GOT3 (cell line): ENCODE measurements around the gene MTA2.
A peak's percentile ranks its signal among the peaks of the same experiment; 100 is the strongest.
"Not testable (repeated sequence)": the region's sequence is repeated elsewhere in the genome, so short reads cannot be mapped to it uniquely, and the experiment has no call there.

Experiments used
- DNase-seq: peaks from one replicate; lab custom pipeline; 2025; ENCODE audit warnings: mixed read lengths; lab: John Stamatoyannopoulos, UW

The MTA2 gene

DNA sequence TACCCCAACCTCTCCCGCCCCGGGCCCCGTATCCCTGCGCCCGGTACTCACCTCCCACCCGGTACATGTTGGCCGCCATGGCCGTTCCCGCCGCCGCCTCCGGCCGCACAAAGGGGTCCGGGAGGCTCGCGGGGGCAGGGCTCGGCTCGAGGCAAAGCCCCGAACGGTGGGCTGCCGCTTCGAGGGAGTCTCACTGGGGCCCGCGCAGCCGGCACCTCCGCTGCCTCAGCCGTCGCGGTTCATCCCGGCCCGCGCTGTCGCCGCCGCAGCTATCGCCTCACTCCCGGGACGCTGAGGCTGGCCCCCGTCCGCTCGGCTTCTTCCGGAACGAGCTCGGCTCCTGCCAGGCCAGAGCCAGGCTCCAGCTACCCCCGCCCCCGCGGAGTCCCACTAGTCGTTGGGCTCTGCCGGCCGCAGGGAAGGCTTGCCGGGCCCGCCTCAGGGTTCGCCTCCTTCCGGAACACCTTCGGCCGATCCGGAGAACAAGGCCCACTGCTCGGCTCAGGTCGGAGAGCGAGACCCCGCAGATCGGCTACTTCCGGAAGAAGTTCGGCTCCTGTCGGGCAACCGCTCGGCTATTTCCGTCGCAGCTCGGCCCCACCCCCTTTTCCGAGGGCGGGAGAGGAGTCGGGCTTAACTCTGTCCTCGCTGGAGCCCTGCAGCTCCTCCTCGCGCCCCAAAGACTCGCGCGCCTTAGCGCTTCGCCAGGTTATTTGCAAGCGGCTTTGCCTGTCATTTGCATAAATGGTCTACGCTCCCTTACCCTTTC is at the start of gene MTA2:
TSS of gene MTA2 (minus strand) at position 494 of the 769 bp plus-strand sequence. CDS start at position 79, 415 bp downstream.
- DNase-seq = peak; percentile 95

DNA sequence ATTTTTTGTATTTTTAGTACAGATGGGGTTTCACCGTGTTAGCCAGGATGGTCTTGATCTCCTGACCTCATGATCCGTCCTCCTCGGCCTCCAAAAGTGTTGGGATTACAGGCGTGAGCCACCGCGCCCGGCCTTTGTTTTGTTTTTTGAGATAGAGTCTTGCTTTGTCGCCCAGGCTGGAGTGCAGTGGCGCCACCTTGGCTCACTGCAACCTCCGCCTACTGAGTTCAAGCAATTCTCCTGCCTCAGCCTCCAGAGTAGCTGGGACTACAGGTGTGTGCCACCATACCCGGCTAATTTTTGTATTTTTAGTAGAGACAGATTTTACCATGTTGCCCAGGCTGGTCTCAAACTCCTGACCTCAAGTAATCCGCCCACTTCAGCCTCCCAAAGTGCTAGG is 48.6 kb upstream of the MTA2 start:
- DNase-seq = not testable (repeated sequence)

DNA sequence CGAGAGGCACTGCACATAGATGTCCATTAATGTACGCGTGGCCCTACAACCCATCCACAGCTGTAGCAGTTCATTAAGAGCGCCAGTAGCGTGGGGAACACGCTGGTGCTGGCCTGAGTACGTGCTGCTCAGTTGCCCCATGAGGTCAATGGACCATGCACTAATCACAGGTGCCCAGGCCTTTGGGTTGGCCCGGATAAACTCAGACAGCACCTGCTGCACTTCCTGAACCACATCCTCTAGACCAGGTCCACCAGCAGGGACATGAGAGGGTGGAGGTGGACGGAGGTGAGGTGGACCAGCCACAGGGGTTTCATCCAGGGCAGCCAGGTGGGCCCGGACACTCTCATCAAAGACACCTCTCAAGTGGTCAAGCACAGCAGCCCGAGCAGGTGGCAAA is 47.8 kb upstream of the MTA2 start:
- no peak for DNase-seq

DNA sequence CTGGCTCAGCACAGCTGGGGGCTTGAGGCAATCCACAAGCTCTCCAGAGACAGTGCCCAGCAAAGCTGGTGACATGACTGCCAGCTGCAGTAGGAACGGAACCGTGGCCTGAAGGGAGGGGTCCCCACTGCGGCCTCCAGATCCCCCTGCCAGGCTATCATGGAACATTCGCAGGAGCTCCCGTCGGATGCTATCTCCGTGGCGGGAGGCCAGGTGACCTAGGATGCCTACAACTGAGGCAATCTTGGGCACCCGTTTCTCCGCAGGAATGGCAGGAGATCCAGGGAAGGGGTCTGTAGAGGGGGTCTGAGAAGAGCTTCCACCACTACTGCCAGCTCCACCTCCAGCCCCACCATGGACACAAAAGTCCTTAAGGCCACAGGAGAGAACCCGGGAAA is 47.3 kb upstream of the MTA2 start:
- DNase-seq = no peak

DNA sequence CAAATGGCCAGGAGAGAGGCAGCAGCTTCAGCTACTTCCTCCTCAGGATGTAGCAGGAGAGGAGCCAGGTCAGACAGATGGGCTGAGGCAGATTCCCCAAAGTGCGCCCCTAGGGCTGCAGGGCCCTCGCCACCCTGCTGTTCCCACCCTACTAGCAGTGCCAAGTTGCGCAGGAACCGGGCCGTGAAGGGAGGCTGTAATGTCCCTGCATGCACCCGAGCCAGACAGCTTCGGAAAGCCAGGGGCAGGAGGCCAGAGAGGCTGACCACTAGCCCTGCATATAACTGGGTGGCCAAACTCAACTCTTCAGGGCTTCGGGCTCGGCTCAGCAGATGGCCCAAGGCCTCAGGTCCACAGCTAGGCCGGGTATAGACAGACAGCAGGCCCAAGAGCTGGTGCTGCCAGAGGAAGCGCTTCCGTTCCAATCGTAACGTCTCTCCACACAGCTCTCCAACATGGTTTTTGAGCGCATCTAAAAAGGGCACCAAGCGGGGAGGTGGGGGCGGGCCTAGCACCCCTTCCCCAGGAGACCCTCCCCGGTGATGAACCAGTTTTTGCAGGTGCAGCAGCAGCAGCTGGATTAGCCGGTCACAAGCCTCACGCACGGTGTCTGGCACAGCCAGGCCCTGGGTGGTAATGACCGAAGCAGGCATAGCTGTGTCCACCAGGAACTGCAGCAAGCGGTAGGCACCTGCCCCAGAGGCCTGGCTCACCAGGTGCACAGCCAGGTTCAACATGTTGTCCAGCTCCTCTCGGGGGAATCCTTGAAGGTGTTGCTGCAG is 46.7 kb upstream of the MTA2 start:
- DNase-seq = no peak

DNA sequence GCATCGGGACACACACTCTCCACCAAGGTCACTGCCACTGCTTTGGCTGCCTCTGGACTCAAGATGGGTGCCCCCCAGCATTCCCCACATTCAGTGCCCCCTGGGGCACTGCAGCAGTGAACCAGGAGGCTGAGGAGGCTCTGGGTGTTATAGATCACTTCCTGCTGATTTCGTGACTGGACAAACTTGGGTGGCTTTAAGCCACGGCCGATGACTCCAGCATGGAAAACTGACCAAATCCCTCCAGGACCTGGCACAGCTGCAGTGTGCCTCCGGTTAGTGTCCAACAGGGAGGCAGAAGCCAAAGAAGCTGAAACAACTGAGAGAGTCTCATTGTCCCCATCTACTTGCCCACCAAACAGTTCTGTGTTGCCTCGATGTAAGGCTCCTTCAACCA is 45.9 kb upstream of the MTA2 start:
- peak; percentile 22 for DNase-seq

DNA sequence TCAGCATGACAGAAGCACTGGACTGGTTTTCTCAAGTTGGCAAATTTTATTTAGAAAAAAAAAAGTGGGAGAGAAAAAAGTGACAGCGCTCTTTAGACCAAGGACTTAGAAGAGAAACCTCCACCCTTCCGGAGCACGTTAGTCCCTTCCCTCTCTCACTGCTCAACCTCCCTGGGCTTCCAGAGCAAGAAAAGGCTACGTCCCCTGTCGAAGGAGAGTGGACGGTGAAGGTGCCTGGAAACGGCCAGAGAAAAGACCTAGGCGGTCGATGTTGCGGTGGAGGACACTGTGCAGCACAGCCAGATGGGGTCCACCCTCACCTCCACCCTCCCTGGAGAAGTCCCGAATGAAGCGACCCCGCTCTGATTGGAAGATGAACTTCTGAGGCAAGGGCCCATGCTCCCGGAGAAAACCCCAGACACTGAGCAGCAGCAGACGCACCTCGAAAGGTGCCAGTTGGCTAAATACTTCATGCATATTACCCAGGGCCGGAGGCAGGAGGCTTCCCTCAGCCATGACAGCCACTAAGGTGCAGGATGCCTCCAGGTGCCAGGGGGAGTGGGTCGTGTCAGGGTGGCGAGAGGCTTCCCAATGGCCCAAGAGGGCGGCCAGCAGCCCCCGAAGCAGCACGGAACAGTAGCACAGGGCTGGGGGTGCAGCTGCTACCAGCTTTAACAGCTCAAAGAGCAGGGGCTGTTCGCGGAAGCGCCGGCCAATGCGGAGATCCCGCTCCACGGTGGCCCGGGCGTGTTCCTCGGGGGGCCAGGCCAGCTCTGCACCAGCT is 45.4 kb upstream of the MTA2 start:
- DNase-seq = no peak

DNA sequence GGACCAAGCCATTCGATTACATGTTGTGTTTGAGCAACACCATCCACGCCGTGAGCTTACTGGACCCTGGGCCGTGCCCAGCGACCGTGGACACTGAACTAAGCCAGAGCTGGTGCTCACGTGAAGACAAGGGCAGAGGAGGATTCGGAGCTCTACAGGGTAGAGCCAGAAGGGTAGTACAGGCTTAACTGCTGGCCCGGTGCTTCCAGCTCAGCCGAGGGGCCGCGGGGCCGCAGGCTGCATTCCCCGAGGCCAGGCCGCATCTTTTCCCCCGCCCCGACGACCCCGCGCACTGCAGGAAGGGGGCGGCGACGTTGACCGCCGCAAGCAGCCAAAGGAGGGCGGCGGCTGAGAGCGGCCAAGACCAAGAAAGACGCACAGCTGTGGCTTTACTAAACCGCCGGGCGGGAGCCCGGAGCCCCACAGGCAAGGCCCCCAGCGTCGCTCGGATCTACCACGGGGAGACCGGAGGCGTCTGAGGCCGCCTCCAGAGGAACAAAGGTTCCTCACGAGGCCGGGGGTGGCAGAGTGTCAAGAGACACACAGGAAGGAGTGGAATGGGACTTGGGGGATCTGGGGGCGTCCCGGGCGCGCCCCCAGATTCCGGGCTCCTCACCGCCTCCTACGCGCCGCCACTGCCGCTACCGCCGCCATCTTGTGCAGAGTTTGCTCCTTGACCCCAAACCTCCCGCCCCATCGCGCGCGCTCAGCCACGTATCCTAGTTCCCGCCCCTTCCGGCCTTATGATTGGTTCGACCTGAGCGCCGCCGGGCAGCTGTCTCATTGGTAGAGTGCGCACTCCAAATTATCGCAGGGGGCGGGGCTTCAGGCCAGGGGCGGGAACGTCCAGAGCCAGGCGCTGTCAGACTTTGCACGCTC is 44.5 kb upstream of the MTA2 start, which contains the start of gene GANAB:
TSS of gene GANAB (minus strand) at position 668 of the 879 bp plus-strand sequence. CDS start at position 654, 14 bp downstream.
- peak; percentile 92 for DNase-seq

DNA sequence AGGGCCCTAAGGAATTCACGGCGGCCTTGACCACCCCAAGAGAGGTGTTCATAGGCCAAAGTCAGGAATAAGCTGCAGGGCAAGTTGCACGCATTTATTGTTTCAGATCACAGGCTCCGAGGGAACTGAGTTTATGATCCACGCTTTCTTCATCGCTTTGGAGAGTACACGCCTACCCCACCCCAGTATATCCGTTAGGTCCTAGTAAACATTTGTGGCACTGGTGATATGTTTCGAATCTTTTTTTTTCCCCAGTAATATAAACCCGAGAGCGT is 43.9 kb upstream of the MTA2 start:
- DNase-seq = no peak

DNA sequence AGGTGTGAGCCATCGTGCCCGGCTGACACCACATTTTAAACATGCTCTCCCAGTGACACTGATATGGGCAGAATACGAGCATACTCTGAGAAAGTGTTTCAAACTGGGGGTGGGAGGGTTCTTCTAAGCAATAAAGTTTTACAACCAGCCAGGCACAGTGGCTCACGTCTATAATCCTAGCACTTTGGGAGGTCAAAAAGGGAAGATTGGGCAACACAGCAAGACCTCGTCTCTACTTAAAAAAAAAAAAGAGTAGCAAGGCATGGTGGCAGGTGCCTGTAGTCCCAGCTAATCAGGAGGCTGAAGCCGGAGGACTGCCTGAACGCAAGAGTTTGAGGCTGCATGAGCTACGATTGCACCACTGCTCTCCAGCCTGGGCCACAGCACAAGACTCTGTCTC is 42.6 kb upstream of the MTA2 start:
- DNase-seq = no peak

DNA sequence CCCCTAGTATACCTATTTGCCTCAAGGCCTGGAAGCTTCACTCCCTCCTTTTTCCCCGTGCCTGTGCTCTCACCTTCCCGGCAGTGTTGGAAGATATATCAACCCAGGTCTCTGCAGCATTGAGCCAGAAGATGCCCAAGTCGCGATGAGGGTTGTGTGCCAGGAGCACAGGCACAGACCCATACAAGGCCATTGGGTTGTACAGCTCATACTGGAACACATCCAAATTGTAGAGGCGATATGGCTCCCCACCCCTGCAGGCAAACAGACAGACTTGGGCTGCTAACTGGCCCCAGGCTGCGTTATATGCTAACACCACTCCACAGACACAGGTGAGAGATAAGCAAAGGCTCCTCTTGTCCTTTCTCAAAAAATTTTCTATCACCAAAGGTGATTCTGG is 30.8 kb upstream of the MTA2 start:
- DNase-seq = no peak

DNA sequence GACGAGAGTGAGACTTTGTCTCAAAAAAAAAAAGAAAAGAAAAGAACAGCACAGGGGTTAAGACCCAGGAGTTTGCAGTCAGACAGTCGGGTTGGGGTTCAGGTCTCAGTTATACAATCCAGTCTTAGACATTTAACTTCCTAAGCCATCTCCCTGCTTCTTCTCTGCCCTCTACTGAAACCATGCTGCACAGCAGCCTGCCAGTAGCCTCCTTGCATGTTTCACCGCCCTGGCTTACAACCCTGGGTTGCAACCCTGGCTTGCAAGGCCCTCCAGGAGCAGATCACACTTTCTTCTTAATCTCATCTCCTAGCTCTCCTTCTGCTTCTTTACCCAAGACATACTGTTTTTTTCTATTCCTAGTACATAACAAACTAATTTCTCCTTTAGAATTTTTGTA is 26.0 kb upstream of the MTA2 start:
- no peak for DNase-seq

DNA sequence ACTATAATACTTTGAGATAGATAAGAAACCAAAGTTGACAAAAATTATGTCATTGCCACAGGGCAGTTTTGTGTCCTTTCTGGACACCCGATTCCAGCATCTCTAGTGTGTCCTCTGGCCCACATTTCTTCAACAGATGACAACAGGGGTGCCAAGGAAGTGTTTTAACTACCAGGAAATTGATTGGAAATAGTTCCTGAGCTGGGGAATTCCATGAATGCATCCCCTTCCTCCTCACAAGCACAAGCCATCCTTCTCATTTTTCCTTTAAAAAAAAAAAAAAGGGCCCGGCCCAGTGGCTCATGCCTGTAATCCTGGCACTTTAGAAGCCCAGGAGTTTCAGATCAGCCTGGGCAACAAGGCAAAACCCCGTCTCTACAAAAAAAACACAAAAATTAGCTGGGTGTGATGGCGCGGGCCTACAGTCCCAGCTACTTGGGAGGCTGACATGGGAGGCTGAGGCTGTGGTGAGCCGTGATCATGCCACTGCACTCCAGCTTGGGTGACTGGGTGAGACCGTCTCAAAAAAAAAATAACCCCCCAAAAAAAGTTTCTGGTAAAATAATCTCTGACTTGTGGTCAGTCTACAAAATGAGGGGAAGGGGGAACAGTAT is 20.9 kb upstream of the MTA2 start:
- DNase-seq = no peak

DNA sequence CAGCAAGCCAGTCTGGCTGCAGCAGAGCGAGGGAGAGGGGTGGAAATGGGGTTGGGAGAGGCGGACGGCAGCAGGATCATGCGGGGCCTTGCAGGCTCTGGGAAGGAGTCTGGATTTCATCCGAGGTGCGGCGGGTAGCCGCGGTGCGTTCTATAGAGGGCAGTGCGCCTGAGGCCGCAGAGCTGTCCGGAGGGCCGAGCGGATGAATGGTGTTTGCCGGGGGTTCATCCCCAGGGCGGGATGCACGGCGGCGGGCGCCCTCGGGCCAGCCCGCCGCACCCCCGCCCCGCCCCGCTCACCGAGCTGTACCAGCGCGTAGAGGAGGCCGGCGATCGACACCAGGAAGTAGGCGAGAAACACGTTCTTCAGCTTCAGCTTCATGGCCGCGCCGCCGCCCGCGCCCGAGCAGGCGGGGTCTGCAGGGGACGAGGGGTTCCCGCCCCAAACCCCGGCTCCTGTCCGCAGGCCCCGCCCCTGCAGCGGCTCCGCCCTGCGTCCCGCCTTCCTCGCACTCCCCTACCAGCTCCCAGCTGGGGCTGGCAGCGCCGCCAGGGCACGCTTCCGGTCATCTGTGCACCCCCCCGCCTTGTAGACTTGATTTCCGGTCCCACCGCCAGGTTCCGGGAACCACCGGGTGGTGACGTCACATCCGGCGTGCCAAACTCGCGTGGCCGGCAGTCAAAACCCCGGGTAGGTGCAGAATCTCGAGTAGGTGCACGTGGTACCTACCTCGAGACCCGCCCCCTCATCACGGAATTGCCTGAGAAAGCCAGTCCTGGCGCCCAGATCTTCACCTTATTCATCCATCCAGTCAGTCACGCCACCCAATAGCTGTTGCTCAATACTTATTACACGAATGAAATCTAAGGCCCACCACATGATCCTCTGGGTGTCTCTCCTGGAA is 20.2 kb upstream of the MTA2 start, which contains the start of gene B3GAT3:
TSS of gene B3GAT3 (minus strand) at position 420 of the 904 bp plus-strand sequence. CDS start at position 381, 39 bp downstream.
- peak; percentile 96 for DNase-seq

DNA sequence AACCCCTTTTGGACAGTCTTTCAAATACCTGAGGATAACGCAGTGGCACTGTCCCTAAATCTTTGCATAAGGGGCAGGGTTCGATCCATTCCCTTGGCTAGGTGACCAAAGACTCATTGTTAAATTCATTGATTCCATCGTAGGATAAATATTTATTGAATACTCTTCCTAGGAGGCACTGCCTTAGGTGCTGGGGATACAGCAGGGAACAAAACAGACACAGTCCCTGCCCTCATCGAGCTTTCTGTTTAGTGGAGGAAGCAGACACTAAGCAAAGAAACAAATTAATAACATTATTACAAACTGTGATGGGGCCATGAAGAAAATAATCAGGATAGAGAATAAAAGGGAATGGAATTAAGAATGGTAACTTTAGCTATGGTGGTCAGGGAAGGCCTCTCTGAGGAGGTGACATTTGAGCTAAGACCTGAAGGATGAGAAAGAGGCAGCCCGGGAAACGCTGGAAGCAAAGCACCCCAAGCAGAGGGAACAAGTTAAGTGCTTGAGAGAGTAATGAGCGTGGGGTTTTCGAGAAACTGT is 19.4 kb upstream of the MTA2 start:
- DNase-seq = no peak

DNA sequence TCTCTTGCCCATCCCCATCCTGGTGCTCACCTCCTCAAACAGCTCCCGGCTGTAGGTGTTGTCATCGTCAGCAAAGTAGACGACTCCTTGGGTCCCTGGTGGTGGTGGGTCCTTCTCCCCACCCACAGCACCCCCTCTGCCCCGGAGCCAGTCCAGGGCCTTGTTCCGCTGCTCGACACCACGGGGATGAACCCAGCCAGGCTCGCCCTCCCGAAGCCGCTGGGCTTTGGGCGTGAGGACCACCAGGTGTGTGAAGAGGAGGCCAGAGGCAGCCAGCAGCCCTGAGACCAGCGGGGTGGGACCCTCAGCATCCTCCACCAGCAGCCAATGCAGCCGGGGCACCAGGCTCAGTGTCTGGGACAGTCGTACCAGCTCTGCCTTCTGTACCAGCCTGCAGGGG is 15.3 kb upstream of the MTA2 start:
- not testable (repeated sequence) for DNase-seq

DNA sequence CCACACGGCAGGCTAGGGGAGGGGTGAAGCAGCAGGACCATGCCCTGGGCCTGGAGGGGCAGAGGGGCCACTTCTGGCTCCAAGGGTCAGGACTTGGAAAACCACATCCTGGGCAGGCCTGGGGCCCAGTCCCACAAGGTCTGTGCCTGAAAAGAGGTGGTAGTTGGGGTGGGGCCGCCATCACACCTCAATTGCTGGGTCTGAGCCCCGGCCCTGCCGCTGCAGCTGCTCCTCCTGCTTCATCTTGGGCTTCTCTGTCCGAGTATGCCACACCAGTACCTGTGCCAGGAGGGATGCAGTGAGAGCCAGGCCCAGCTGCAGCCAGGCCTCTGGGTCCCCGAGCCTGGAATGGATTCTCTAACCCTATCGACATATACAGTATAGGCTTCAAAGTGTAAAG is 13.9 kb upstream of the MTA2 start:
- DNase-seq = no peak

DNA sequence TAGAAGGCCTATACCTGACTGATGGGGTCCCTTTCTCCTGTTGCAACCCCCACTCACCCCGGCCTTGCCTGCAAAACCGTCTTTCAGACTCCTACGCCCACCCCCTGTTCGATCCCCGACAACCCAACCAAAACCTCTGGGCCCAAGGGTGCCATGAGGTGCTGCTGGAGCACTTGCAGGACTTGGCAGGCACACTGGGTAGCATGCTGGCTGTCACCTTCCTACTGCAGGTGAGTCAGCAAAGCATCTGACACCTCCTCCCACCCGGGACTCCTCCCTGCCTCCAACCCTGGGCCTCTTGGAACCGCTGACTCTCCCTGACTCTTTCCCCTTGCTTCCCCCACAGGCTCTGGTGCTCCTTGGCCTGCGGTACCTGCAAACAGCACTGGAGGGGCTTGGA is 12.6 kb upstream of the MTA2 start:
- no peak for DNase-seq

DNA sequence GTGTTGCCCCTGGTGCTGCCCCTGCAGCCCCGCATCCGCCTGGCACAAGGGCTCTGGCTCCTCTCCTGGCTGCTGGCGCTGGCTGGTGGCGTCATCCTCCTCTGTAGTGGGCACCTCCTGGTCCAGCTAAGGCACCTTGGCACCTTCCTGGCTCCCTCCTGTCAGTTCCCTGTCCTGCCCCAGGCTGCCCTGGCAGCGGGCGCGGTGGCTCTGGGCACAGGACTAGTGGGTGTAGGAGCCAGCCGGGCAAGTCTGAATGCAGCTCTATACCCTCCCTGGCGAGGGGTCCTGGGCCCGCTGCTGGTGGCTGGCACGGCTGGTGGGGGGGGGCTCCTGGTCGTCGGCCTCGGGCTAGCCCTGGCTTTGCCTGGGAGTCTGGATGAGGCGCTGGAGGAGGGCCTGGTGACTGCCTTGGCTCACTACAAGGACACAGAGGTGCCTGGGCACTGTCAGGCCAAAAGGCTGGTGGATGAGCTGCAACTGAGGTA is 11.7 kb upstream of the MTA2 start:
- no peak for DNase-seq
